ENCODE results near the gene TMEM132D. TPM values are rescaled to one million over a fixed set of nuclear protein-coding genes. Genes with fewer than 3 reads are reported as not detected.

The TMEM132D gene
- total RNA-seq, 1 experiment from 2014 or later: 1.4 TPM

DNA sequence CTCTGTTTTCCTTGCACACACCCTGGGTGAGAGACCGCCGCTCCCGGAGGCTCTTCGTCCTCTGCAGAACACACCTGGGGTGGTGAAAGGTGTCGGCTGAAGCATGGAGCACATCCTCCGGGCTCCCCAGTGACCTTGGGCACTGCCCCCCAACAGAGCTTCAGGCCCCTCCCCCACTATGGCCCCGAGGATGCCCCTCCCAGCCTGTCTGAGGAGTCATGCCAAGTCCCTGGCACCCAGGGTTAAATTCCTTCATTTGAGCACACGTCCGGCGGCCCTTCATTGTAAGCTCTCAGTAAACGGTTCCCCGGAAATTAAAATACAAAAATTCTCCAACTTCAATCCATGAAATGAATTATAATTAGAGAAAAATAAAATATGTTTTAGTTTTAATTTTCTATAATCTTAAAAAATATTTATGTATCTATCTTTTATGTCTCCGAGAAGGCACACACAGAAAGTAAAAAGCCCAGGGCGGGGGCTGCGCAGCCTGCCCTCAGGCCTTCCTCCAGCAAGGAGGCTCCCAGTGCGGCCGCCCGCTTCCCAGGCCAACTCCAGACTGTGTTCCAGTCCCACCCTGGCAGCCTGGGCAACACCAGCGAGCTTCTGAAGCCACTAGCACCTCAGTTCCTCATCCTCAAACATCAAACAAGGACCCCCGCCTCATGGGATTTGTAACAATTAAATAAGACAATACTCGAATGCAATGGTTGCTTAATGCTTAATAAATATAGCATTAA, 63.5 kb downstream of the TMEM132D start (continued):
- TF ChIP-seq, protein P1, sequence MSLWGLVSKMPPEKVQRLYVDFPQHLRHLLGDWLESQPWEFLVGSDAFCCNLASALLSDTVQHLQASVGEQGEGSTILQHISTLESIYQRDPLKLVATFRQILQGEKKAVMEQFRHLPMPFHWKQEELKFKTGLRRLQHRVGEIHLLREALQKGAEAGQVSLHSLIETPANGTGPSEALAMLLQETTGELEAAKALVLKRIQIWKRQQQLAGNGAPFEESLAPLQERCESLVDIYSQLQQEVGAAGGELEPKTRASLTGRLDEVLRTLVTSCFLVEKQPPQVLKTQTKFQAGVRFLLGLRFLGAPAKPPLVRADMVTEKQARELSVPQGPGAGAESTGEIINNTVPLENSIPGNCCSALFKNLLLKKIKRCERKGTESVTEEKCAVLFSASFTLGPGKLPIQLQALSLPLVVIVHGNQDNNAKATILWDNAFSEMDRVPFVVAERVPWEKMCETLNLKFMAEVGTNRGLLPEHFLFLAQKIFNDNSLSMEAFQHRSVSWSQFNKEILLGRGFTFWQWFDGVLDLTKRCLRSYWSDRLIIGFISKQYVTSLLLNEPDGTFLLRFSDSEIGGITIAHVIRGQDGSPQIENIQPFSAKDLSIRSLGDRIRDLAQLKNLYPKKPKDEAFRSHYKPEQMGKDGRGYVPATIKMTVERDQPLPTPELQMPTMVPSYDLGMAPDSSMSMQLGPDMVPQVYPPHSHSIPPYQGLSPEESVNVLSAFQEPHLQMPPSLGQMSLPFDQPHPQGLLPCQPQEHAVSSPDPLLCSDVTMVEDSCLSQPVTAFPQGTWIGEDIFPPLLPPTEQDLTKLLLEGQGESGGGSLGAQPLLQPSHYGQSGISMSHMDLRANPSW (CRISPR knock-in tag; conservative IDR thresholded peaks at IDR 0.05; ENCODE audit: low read depth): no peak
- TF ChIP-seq ZNF138 (CRISPR knock-in tag; conservative IDR thresholded peaks at IDR 0.05): no peak

DNA sequence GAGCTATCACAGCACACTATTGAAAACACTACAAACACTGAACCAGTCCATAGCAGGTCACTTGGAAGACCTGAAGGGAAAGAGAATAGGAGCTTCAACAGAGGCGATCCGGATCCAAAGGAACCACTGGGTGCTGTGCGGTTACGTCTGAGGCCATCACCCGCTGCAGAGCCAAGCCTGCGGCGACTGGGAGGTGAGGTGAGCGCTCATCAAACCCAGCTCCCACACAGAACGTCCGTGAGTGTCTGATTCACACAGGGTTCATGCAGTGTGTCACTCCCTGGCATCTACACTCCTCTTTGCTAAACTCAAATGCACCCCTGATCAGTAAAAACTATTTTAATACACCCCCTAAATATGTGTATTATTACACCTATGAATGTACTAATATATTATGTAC, 64.1 kb downstream of the TMEM132D start:
- Mint-ChIP-seq H3K36me3 (peaks cover 60% of the 10 kb centered on the region), H3K9me3 (peaks cover 57% of the 10 kb centered on the region), H3K27me3 (ENCODE audit: low read depth) (peaks cover 4% of the 10 kb centered on the region), H3K27ac (no peak overlapping the region), H3K4me3 (no peak overlapping the region), H3K4me1 (no peaks in the 10 kb centered on the region)
- ChIA-PET POLR2A (no interaction called here), CTCF (no interaction called here)
- ATAC-seq (no peak), DNase-seq (ENCODE audit: low spot score) (no peak)
- TF ChIP-seq TEAD4 (CRISPR knock-in tag; IDR thresholded peaks at IDR 0.05) (no peak), ZNF671 (CRISPR knock-in tag; IDR thresholded peaks at IDR 0.05) (no peak), CREM (CRISPR knock-in tag; IDR thresholded peaks at IDR 0.05) (no peak), JAZF1 (CRISPR knock-in tag; IDR thresholded peaks at IDR 0.05) (no peak), KAT7 (CRISPR knock-in tag; IDR thresholded peaks at IDR 0.05; ENCODE audit: borderline replicate concordance) (no peak), RORB (CRISPR knock-in tag; IDR thresholded peaks at IDR 0.05) (no peak), SMAD4 (CRISPR knock-in tag; IDR thresholded peaks at IDR 0.05) (no peak), ZNF121 (CRISPR knock-in tag; IDR thresholded peaks at IDR 0.05) (no peak), GTF2I (CRISPR knock-in tag; conservative IDR thresholded peaks at IDR 0.05) (no peak)
- TF ChIP-seq, protein P2, sequence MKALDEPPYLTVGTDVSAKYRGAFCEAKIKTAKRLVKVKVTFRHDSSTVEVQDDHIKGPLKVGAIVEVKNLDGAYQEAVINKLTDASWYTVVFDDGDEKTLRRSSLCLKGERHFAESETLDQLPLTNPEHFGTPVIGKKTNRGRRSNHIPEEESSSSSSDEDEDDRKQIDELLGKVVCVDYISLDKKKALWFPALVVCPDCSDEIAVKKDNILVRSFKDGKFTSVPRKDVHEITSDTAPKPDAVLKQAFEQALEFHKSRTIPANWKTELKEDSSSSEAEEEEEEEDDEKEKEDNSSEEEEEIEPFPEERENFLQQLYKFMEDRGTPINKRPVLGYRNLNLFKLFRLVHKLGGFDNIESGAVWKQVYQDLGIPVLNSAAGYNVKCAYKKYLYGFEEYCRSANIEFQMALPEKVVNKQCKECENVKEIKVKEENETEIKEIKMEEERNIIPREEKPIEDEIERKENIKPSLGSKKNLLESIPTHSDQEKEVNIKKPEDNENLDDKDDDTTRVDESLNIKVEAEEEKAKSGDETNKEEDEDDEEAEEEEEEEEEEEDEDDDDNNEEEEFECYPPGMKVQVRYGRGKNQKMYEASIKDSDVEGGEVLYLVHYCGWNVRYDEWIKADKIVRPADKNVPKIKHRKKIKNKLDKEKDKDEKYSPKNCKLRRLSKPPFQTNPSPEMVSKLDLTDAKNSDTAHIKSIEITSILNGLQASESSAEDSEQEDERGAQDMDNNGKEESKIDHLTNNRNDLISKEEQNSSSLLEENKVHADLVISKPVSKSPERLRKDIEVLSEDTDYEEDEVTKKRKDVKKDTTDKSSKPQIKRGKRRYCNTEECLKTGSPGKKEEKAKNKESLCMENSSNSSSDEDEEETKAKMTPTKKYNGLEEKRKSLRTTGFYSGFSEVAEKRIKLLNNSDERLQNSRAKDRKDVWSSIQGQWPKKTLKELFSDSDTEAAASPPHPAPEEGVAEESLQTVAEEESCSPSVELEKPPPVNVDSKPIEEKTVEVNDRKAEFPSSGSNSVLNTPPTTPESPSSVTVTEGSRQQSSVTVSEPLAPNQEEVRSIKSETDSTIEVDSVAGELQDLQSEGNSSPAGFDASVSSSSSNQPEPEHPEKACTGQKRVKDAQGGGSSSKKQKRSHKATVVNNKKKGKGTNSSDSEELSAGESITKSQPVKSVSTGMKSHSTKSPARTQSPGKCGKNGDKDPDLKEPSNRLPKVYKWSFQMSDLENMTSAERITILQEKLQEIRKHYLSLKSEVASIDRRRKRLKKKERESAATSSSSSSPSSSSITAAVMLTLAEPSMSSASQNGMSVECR (CRISPR knock-in tag; IDR thresholded peaks at IDR 0.05; ENCODE audit: borderline replicate concordance): no peak
- TF ChIP-seq, protein P1 (CRISPR knock-in tag; conservative IDR thresholded peaks at IDR 0.05; ENCODE audit: low read depth): no peak

DNA sequence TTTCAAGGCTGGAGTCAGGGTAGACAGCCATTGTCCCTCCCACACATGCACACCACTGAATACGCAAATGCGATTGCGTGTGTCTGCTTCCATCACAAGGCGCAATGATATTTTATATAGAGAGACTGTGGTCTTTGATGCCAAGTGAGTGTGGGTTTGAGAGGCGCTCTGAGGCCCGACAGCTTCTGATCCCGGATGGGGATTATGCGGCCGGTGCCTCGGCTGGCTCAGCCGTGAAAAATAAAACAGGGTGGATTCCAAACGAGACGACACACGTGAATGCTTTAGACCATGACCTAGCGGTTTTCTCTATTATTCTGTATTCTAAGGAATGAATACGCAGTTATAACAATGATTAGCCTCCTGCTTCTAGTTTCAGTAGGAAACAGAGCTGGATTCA, 72.5 kb downstream of the TMEM132D start:
- Mint-ChIP-seq H3K4me3 (no peak overlapping the region), H3K9me3 (peaks cover 68% of the 10 kb centered on the region), H3K36me3 (peaks cover 52% of the 10 kb centered on the region), H3K27me3 (ENCODE audit: low read depth) (peaks cover 14% of the 10 kb centered on the region), H3K4me1 (no peaks in the 10 kb centered on the region), H3K27ac (no peak overlapping the region)
- TF ChIP-seq NFYB (CRISPR knock-in tag; conservative IDR thresholded peaks at IDR 0.05; ENCODE audit: low read depth): no peak
- TF ChIP-seq, protein P3, sequence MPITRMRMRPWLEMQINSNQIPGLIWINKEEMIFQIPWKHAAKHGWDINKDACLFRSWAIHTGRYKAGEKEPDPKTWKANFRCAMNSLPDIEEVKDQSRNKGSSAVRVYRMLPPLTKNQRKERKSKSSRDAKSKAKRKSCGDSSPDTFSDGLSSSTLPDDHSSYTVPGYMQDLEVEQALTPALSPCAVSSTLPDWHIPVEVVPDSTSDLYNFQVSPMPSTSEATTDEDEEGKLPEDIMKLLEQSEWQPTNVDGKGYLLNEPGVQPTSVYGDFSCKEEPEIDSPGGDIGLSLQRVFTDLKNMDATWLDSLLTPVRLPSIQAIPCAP (CRISPR knock-in tag; IDR thresholded peaks at IDR 0.05): no peak
- TF ChIP-seq ELF4 (CRISPR knock-in tag; IDR thresholded peaks at IDR 0.05; ENCODE audit: low read depth): no peak
- no peak for TF ChIP-seq EMX1 (CRISPR knock-in tag; IDR thresholded peaks at IDR 0.05)
- TF ChIP-seq, protein P4, sequence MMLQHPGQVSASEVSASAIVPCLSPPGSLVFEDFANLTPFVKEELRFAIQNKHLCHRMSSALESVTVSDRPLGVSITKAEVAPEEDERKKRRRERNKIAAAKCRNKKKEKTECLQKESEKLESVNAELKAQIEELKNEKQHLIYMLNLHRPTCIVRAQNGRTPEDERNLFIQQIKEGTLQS (CRISPR knock-in tag; conservative IDR thresholded peaks at IDR 0.05): no peak
- TF ChIP-seq TP53 (CRISPR knock-in tag; IDR thresholded peaks at IDR 0.05): no peak
- no peak for TF ChIP-seq FOXP1 (CRISPR knock-in tag; IDR thresholded peaks at IDR 0.05; ENCODE audit: borderline replicate concordance)
- no peak for TF ChIP-seq ZNF317 (CRISPR knock-in tag; IDR thresholded peaks at IDR 0.05; ENCODE audit: borderline replicate concordance, low read depth)
- TF ChIP-seq FOXK1 (CRISPR knock-in tag; IDR thresholded peaks at IDR 0.05): no peak
- no peak for TF ChIP-seq ZNF423 (CRISPR knock-in tag; IDR thresholded peaks at IDR 0.05)
- no peak for TF ChIP-seq CREB1 (CRISPR knock-in tag; IDR thresholded peaks at IDR 0.05)
- ChIA-PET POLR2A (no interaction called here), CTCF (no interaction called here)
- DNase-seq (ENCODE audit: low spot score) (no peak), ATAC-seq (no peak)

Data from WTC11 (cell line).